GM19043 (cell line): ENCODE measurements around the gene EEF2K.

Experiments
- ATAC-seq: cut with Tn5 transposase; IDR thresholded peaks from one replicate; pipeline ENCODE4 v1.9.1; 2021; ENCODE audit warnings: low read depth; ENCODE audit not compliant: unreplicated experiment

EEF2K gene

DNA sequence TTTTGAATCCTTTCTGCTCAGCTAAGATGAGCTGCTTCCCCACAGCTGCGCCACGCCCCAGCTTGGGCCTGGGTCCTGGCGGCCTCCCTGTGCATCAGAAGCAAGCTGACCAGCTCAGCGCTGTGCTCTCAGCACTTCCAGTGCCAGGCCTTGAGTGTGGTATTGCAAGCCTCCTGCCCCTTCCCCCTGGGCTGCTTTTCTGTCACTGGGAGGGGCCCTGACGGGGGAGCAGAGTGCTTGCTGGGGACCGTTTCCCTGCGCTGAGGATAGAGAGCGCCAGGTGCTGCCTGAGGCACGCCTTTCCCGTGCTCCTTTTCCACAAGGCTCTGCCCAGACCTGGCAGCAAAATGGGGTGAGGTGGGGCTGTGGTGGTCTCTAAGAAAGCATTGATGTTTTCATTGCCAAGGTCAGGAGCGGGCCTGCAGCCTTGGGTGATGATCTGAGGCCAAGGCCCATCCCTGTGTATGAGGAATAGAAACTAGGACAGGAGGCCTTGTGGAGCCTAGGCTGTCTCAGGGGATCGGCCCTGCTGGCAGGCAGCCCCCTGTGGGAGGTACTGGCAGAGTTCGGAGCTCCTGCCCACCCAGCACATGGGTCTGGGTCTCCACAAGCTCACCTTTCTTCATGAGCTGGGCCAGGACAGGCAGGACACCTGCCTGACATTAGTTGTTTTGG is 120.8 kb downstream of the EEF2K start:
- no peak for ATAC-seq

DNA sequence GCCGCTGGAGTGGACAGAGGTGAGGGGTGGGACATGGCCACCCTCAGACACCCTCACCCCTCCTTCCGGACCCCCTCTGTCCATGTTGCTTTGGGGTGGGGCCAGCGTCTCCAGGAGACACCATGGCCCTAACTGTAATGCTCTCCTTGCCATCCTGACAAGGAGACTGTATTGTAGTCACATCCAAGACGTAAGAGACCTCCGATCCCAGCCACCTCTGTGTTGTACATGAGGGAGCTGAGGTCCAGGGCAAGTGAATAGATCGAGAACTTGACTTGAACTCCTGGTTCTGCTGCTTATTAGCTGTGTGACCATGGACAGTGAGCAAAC is 121.3 kb downstream of the EEF2K start:
- ATAC-seq, result no peak

DNA sequence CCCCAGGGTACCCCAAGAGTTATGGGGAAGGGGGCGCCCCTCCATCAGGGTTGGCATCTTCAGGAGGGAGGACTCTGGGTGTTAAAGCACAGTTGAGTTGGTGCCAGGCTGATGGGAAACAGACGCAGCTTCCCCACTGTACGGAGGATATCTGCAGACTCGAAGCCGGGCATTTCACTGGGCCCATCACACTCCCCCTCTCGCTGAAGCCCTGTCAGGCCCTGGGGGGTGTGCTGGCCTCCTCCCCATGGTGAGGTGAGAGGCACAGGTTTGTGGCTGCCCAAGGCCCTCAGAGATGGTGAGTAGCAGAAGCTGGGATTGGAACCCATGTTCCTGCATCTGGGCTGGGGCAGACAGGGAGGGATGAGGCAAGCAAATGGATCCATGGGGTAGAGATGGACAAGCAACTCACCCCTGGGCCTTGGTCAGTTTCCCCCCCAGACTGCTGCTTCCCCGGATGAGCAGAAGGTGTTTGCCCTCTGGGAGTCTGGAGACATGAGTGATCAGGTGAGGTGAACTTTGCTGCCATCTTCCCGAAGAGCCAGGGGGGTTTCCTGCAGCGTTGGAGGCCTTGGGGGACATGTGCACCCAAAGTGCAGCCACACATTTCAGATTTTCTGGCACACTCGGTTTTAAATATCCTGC is 122.1 kb downstream of the EEF2K start:
- no peak for ATAC-seq

DNA sequence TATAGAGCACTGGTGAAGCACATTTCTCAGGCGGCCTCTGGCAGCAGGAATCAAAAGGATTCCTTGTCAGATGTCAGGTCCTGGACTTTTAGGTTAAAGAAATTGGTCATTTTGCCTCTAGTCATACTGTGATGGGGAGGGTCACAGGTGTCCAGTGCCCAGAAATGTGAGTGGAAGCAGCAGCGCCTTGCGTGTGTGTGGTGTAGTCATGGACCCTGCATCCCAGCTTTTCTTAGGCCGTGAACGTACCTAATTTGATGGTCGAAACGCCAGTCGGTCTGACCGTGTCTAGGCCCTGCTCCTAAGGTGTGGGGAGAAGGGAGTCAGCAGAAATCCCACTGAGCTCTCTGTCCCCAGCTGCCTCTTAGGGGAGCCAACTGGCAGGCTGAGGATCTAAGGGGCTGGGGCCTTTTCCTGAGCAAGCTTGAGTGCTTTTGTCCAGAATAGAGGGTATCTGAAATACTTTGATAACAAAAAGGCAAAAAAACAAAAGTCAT is 123.2 kb downstream of the EEF2K start:
- no peak for ATAC-seq

DNA sequence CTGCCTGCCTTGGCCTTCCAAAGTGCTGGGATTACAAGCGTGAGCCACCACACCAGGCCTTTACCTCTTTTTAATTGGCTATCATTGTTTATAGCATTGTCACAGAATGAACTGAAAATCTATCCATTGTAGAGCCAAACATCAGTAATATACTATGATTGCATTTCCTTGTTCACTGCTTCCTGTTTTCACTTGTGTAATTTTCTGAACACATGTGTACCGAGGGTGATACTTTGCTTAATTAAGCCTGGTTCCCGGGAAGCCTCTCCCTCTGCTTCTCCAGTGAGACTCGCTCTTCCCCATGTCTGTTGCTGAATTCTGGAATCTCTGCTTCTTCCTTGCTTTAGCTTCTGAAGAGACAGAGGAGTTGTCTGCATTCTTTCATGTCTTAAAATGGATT is 124.2 kb downstream of the EEF2K start:
- ATAC-seq, result no peak

DNA sequence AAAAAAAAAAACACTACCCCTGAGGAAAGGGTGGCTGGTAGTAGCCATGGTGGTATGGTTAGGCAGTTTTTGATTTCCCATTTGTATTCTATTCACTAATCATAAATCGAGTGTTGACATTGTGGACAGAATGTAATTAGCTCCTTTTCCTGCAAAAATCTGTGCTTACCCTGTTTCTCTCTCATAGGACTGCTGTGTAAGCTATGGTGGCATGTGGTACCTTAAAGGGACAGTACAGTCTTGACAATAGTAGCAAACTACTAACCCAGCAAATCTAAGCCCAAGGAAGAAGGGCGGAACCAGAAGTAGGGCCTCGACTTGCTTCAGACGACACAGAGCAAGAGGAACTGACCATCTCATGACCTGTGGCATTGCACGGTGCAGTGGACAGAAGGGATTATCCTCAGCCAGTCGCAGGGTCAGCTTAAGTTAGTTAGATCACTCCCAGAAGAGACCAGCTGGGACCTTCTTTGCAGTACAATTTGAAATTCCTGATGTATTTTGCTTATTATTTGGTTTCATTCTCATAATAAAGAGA is 127.4 kb downstream of the EEF2K start:
- ATAC-seq, result no peak

DNA sequence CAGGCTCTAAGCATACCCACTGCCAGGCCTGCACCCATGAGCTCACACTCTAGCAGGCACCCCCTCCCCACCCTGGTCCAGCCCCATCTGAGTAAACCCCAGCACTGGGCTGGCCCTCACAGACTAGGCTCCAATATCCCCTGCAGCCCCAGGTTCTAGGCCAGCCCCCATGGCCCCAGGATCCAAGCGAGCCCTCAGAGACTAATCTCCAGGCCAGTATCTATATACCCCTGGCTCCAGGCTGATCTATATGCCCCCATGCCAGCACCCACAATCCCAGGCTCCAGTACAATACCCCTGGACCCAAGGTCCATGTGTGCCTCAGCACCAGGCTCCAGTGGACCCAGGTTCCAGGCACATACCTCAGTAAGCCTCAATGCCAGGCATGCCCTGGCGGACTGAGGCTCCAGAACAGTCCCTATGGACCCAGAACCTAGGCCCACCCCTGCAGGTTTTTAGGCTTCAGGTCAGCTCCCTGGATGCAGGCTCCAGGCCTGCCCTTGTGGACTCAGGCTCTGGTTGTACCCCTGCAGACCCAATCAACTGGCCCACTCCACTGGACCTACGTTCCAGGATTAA is 129.7 kb downstream of the EEF2K start:
- ATAC-seq, result no peak

DNA sequence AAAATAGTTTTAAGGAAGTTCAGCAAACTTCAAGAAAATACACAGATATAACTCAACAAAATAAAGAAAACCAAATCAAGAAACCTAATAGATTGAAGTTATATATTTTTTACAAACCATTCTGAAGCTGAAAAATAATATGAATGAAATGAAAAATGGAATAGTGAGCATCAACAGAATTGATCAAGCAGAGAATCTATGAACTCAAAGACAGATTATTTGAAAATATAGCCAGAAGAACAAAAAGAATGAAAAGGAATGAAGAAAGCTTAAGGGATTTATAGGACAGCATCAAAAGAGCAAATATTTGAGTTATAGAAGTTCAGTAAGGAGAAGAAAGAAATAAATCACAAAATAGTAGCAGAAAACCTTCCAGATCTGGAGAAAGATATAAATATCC is 130.5 kb downstream of the EEF2K start:
- no peak for ATAC-seq

DNA sequence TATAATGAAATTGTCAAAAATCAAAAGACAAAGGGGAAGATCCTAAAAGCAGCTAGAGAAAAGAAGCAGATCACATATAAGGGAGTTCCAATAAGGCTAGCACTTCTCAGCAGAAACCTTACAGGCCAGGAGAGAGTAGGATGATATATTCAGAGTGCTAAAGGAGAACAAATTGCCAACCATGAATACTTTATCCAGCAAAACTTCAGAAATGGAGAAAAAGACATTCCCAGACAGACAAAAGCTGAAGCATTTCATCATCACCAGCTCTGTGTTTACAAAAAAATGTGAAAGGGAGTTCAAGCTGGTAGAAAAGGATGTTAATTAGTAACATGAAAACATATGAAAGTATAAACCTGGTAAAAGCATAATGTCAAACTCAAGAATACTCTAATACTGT is 131.0 kb downstream of the EEF2K start:
- ATAC-seq, result no peak

DNA sequence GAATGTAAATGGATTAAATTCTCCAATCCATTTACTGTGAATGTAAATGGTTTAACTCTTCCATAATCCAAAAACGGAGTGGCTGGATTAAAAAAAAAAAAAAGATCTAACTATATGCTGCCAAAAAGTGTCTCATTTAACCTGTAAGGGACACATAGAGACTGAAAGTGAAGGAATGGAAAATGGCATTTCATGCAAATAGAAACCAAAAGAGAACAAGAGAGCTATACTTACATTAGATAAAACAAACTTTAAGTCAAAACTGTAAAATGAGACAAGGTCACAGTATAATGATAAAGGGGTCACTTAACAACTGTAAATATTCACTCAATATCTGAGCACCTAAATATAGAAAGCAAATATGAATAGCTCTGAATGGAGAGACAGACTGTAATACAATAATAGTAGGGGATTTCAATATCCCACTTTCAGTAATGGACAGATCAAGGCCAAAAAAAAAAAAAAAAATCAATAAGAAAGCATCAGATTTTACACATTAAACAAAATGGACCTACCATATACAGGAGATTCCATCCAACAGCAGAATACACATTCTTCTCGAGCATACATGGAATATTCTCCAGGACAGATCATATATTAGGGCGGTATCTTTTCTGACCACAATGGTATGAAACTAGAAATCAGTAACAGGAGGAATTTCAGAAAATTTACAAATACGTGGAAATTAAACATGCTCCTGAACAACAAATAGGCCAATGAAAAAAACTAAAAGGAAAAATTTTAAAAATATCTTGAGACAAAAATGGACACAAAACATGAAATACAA is 132.0 kb downstream of the EEF2K start:
- no peak for ATAC-seq
